Measurements from ENCODE around the gene RPL11.

- TF ChIP-seq, protein P1, sequence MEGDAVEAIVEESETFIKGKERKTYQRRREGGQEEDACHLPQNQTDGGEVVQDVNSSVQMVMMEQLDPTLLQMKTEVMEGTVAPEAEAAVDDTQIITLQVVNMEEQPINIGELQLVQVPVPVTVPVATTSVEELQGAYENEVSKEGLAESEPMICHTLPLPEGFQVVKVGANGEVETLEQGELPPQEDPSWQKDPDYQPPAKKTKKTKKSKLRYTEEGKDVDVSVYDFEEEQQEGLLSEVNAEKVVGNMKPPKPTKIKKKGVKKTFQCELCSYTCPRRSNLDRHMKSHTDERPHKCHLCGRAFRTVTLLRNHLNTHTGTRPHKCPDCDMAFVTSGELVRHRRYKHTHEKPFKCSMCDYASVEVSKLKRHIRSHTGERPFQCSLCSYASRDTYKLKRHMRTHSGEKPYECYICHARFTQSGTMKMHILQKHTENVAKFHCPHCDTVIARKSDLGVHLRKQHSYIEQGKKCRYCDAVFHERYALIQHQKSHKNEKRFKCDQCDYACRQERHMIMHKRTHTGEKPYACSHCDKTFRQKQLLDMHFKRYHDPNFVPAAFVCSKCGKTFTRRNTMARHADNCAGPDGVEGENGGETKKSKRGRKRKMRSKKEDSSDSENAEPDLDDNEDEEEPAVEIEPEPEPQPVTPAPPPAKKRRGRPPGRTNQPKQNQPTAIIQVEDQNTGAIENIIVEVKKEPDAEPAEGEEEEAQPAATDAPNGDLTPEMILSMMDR (IDR thresholded peaks at IDR 0.05) = no peak
- TF ChIP-seq POLR2A (IDR thresholded peaks at IDR 0.05) = no peak
These were observed 4.1 kb downstream of the RPL11 start for GRCh38 chr1:23695667-23696066.
